Lung (tissue), 12 donors: ENCODE results near the gene AEBP1. TPM values are rescaled to one million over a fixed set of nuclear protein-coding genes. Genes with fewer than 3 reads are reported as not detected.
A peak's percentile ranks its signal among the peaks of the same experiment; 100 is the strongest.

ENCODE experiments used
- ATAC-seq: fragments of 200-7000 bp; cut with Tn5 transposase; one replicate; pipeline ENCODE4 v1.9.1; 2020; ENCODE audit warnings: moderate number of reproducible peaks; ENCODE audit not compliant: insufficient read depth, low FRiP score
- DNase-seq, 3 donors: peaks; one replicate each; pipeline ENCODE4 v3.0.0-alpha.2; 2013 to 2017
- H3K27ac ChIP-seq, 2 donors: one replicate each; pipeline ENCODE4 v1.5.1; 2013; ENCODE audit warnings: mild to moderate bottlenecking in 2 of 2, moderate library complexity in 2 of 2, control low read depth in 1 of 2, inconsistent platforms in 1 of 2, low read depth in 1 of 2, low read length in 1 of 2
- H3K27me3 ChIP-seq, 3 donors: one replicate each; pipeline ENCODE4 v1.5.1; 2013; ENCODE audit warnings: low read length in 2 of 3; ENCODE audit not compliant: control insufficient read depth in 3 of 3, insufficient read depth in 3 of 3
- H3K36me3 ChIP-seq, 4 donors: one replicate each; pipeline ENCODE4 v1.5.1; 2013; ENCODE audit warnings: low read length in 4 of 4, mild to moderate bottlenecking in 1 of 4, moderate library complexity in 1 of 4; ENCODE audit not compliant: control insufficient read depth in 4 of 4, insufficient read depth in 4 of 4
- H3K4me1 ChIP-seq, 5 donors: one replicate each; pipeline ENCODE4 v1.5.1; 2013; ENCODE audit warnings: low read length in 5 of 5, mild to moderate bottlenecking in 2 of 5, moderate library complexity in 1 of 5; ENCODE audit not compliant: control insufficient read depth in 5 of 5, insufficient read depth in 5 of 5
- H3K4me3 ChIP-seq: one replicate; pipeline ENCODE4 v1.5.1; 2013; ENCODE audit warnings: mild to moderate bottlenecking, control low read depth, moderate library complexity
- H3K9ac ChIP-seq, 2 donors: one replicate each; pipeline ENCODE4 v1.5.1; 2013; ENCODE audit warnings: low read length in 2 of 2, control low read depth in 1 of 2; ENCODE audit not compliant: insufficient read depth in 1 of 2
- H3K9me3 ChIP-seq, 4 donors: one replicate each; pipeline ENCODE4 v1.5.1; 2013; ENCODE audit warnings: low read length in 3 of 4, mild to moderate bottlenecking in 1 of 4, moderate library complexity in 1 of 4; ENCODE audit not compliant: control insufficient read depth in 4 of 4, insufficient read depth in 3 of 4
- WGBS, 2 donors: extraction: QIAGEN DNeasy Blood & Tissue Kit; methylation state at CpG; one replicate each; pipeline ENCODE4 v1.1.7; 2013; 5-methylcytosine and 5-hydroxymethylcytosine counted together
- polyA plus RNA-seq, 2 donors: library from polyadenylated mRNA; stranded (reverse); fragments of 200-250 nt; gene quantifications; one replicate each; pipeline ENCODE4 v1.2.1, GENCODE V29; 2013
- total RNA-seq, 2 donors: library from RNA; depleted of rRNA in 1 of 2; stranded (reverse); fragments of >200 nt in 1 of 2; gene quantifications; one replicate each; pipeline ENCODE4 v1.2.1, GENCODE V29; 2014 to 2021
- TF ChIP-seq, protein P1 (sequence below): IDR thresholded peaks from 2 replicates; pipeline ENCODE4 v1.5.1; 2012; ENCODE audit warnings: mild to moderate bottlenecking; ENCODE audit errors: control extremely low read depth, extremely low read depth
- donor health status: control.
- donor health status: control.
- donor health status: Bipolar disorder and iron deficiency.
- donor health status: healthy.
- donor health status: DM: yes; HTN: yes; CAD: no.

The AEBP1 gene
- total and polyA plus RNA-seq, 4 donors = 43.4 to 124 (median 68.7) TPM

DNA sequence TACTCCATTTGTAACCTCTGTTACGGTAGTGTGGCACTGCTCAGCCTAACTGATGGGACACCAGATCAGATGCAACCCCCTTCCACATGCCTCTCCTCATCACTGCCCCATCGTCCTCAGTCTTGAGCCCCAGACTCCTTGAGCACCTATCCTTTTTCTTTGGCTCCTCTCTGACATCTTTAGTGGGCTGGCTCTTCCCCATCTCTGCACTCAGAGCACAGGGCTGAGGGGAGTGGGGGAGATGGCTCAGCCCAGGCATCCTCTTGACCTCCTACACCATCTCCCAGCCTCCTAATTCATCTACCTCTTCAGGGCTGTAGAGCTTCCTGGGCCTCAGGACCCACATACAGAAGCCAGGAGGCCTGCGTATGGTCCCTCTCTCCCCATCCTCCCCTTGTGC lies 20.3 kb upstream of the AEBP1 start:
- TF ChIP-seq, protein P1, sequence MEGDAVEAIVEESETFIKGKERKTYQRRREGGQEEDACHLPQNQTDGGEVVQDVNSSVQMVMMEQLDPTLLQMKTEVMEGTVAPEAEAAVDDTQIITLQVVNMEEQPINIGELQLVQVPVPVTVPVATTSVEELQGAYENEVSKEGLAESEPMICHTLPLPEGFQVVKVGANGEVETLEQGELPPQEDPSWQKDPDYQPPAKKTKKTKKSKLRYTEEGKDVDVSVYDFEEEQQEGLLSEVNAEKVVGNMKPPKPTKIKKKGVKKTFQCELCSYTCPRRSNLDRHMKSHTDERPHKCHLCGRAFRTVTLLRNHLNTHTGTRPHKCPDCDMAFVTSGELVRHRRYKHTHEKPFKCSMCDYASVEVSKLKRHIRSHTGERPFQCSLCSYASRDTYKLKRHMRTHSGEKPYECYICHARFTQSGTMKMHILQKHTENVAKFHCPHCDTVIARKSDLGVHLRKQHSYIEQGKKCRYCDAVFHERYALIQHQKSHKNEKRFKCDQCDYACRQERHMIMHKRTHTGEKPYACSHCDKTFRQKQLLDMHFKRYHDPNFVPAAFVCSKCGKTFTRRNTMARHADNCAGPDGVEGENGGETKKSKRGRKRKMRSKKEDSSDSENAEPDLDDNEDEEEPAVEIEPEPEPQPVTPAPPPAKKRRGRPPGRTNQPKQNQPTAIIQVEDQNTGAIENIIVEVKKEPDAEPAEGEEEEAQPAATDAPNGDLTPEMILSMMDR = no peak
- ATAC-seq (no peak), DNase-seq (no peak)
- 94 to 99% methylated on average over 3 of the region's 3 CpGs for WGBS, 2 donors
- Histone ChIP-seq H3K4me3 (no peak overlapping the region), H3K9me3 (peaks cover 0 to 3% (median 0%) of the 10 kb centered on the region in 4 donors), H3K27me3 (no peaks in the 10 kb centered on the region), H3K9ac (no peak overlapping the region), H3K27ac (peak overlapping the region in 1 of 2 donors; percentile 37), H3K4me1 (peaks cover 0 to 24% (median 12%) of the 10 kb centered on the region in 5 donors), H3K36me3 (peaks cover 0 to 19% (median 0%) of the 10 kb centered on the region in 4 donors)

DNA sequence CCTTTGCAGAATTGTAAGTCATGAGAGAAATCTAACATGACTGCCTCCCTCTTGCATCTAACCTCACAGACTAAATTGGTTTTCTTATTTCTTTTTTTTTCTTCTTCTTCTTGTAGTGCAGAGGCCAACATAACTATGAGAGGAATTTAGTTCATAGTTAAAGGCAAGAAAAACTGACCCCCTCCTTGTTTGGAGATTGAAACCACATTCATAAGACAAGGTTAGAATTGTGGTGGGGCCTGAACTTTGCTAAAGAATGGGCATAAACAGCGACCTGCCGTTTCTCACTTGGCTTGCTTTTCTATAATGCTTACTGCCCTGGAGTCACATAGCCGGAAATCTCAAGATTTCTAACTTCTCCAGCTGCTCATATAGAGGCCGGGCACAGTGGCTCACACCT lies 19.4 kb upstream of the AEBP1 start:
- Histone ChIP-seq H3K4me3 (no peak overlapping the region), H3K9ac (no peak overlapping the region), H3K27ac (peak overlapping the region in 1 of 2 donors; percentile 29), H3K4me1 (peaks cover 0 to 24% (median 10%) of the 10 kb centered on the region in 5 donors), H3K36me3 (peaks cover 0 to 11% (median 0%) of the 10 kb centered on the region in 4 donors), H3K9me3 (peaks cover 0 to 2% (median 0%) of the 10 kb centered on the region in 4 donors), H3K27me3 (no peaks in the 10 kb centered on the region)
- ATAC-seq = no peak
- 77% methylated on average over 4 of the region's 4 CpGs for WGBS, 2 donors
- no peak for DNase-seq
- TF ChIP-seq, protein P1 = no peak

DNA sequence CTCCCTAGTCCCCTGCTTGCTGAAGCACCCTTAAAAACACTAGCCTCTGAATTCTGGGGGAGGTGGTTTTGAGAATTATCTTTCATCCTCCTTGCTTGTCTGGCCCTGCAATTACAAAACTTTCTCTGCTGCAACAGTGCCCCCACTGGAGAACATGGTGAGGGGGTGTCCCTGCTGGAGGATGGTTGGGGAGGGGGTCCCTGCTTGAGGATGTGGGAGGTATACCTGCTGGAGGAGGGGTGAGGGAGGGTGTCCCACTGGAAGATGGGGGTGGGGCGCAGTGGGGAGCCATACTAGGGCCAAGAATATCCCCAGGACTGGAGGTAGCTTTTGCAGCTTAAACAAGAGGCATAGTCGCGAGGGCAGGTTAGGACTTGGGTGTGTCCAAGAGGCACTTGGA lies 18.6 kb upstream of the AEBP1 start:
- Histone ChIP-seq H3K36me3 (peaks cover 0 to 2% (median 0%) of the 10 kb centered on the region in 4 donors), H3K9ac (no peak overlapping the region), H3K27me3 (no peaks in the 10 kb centered on the region), H3K9me3 (no peaks in the 10 kb centered on the region), H3K4me1 (peaks cover 0 to 26% (median 6%) of the 10 kb centered on the region in 5 donors), H3K27ac (no peak overlapping the region), H3K4me3 (no peak overlapping the region)
- WGBS, 2 donors = 68 to 74% methylated on average over 3 of the region's 3 CpGs
- DNase-seq = no peak
- ATAC-seq = no peak
- TF ChIP-seq, protein P1 = no peak

DNA sequence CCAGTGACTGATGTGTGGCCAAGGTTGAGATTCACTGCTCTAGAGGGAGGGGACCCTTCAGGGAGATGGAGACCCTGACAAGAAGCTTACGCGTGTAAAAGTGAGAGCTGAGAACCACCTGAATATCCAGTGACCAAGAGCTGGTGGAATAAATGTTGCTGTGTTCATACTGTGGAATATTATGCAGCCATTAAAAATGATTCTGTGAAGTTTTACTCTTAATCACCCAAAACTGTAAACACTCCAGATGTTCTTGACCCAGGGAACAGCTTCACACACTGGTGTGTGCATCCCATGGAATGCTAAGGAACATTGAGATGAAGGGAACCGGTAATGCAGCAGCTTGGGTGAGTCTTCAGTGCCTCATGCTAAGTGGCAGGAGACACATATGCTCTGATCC lies 17.5 kb upstream of the AEBP1 start:
- Histone ChIP-seq H3K4me3 (no peak overlapping the region), H3K27ac (no peak overlapping the region), H3K36me3 (no peaks in the 10 kb centered on the region), H3K9me3 (no peaks in the 10 kb centered on the region), H3K4me1 (peaks cover 0 to 21% (median 0%) of the 10 kb centered on the region in 5 donors), H3K27me3 (no peaks in the 10 kb centered on the region), H3K9ac (no peak overlapping the region)
- WGBS, 2 donors = 99% methylated on average over 3 of the region's 3 CpGs
- TF ChIP-seq, protein P1 = no peak
- DNase-seq (no peak), ATAC-seq (no peak)
